Activated CD8-positive, alpha-beta memory T cell treated with anti-CD3 and anti-CD28 coated beads, Interleukin-2, amount 10 ng/mL, durations not matched to agents 7 days and 5 days (primary cell): ENCODE data around the gene EXOSC3. TPM values are rescaled to one million over a fixed set of nuclear protein-coding genes. Genes with fewer than 3 reads are reported as not detected.
A peak's percentile ranks its signal among the peaks of the same experiment; 100 is the strongest.

Experiments used
- ATAC-seq: fragments of 150-1000 bp; cut with Tn5 transposase; one replicate; pipeline ENCODE4 v1.10.0; 2021; ENCODE audit warnings: moderate library complexity
- CTCF ChIA-PET: fragments of 350-600 bp; sonication (Branson Sonifier 250); formaldehyde crosslinking; loops from one replicate; lab custom pipeline; 2021; ENCODE audit warnings: antibody characterized with exemption; lab: Charles Lee
- DNase-seq: peaks from one replicate; pipeline ENCODE4 v3.0.0-alpha.2; 2020
- H3K27ac Mint-ChIP-seq: one replicate; pipeline ENCODE4 v1.8.0; 2021; ENCODE audit warnings: mild to moderate bottlenecking, mixed read lengths
- H3K27me3 Mint-ChIP-seq: one replicate; pipeline ENCODE4 v1.8.0; 2021; ENCODE audit warnings: mixed read lengths
- H3K36me3 Mint-ChIP-seq: one replicate; pipeline ENCODE4 v1.8.0; 2021; ENCODE audit warnings: mild to moderate bottlenecking, mixed read lengths
- H3K4me1 Mint-ChIP-seq: one replicate; pipeline ENCODE4 v1.8.0; 2021; ENCODE audit warnings: mixed read lengths
- H3K4me3 Mint-ChIP-seq: one replicate; pipeline ENCODE4 v1.8.0; 2021; ENCODE audit warnings: mild to moderate bottlenecking, moderate library complexity, mixed read lengths
- H3K9me3 Mint-ChIP-seq: one replicate; pipeline ENCODE4 v1.8.0; 2022; ENCODE audit warnings: low read depth, mixed read lengths
- total RNA-seq, 2 experiments: library from RNA; stranded (reverse); gene quantifications; one replicate each; pipeline ENCODE4 v1.2.3, GENCODE V29; 2021

EXOSC3 gene
- total RNA-seq, 2 experiments from 2014 or later = 88.1 to 98.7 TPM

GRCh38 chr9:37800631-37801286 is 15.9 kb upstream of the EXOSC3 start, which contains the start of gene DCAF10:
TSS of gene DCAF10 (plus strand) at chr9:37800797. CDS start at chr9:37800867, 70 bp downstream.
- Mint-ChIP-seq H3K4me3 (peak within 1 kb of the TSS; percentile 96), H3K27ac (peak within 1 kb of the TSS; percentile 82), H3K9me3 (no peaks in the 10 kb centered on the region), H3K27me3 (no peaks in the 10 kb centered on the region), H3K4me1 (peaks cover 41% of the 10 kb centered on the region), H3K36me3 (peaks cover 13% of the 10 kb centered on the region)
- CTCF ChIA-PET = interaction anchor here (1.5 kb wide), 1 partner anchor 16 kb away, joined by 5 read pairs; the partner anchor contains the start of gene EXOSC3
- DNase-seq (peak; percentile 89), ATAC-seq (peak; percentile 83)

- Mint-ChIP-seq H3K27me3 (no peaks in the 10 kb centered on the region), H3K4me3 (peak overlapping the region; percentile 96), H3K27ac (peak overlapping the region; percentile 82), H3K36me3 (peaks cover 13% of the 10 kb centered on the region), H3K9me3 (no peaks in the 10 kb centered on the region), H3K4me1 (peaks cover 39% of the 10 kb centered on the region)
- DNase-seq (no peak), ATAC-seq (no peak)
- CTCF ChIA-PET = interaction anchor here (3.4 kb wide), 1 partner anchor 13 kb away, joined by 19 read pairs; the partner anchor contains the start of gene EXOSC3
These were observed 13.8 kb upstream of the EXOSC3 start for GRCh38 chr9:37798677-37799076.

- CTCF ChIA-PET = no interaction called here
- Mint-ChIP-seq H3K36me3 (peaks cover 12% of the 10 kb centered on the region), H3K4me1 (peaks cover 28% of the 10 kb centered on the region), H3K4me3 (no peak overlapping the region), H3K27ac (no peak overlapping the region), H3K27me3 (no peaks in the 10 kb centered on the region), H3K9me3 (no peaks in the 10 kb centered on the region)
- ATAC-seq (no peak), DNase-seq (no peak)
These were observed 11.4 kb upstream of the EXOSC3 start for GRCh38 chr9:37796232-37796631.

- ATAC-seq = no peak
- no peak overlapping the region for H3K4me3 Mint-ChIP-seq
- CTCF ChIA-PET = no interaction called here
These were observed 7.3 kb upstream of the EXOSC3 start for GRCh38 chr9:37792122-37792521.

GRCh38 chr9:37790096-37790495 is 5.2 kb upstream of the EXOSC3 start:
- no peaks in the 10 kb centered on the region for H3K9me3 Mint-ChIP-seq
- no peak for DNase-seq
- H3K36me3 Mint-ChIP-seq = peaks cover 9% of the 10 kb centered on the region
- CTCF ChIA-PET = no interaction called here
- no peak for ATAC-seq
- H3K4me1 Mint-ChIP-seq = peaks cover 14% of the 10 kb centered on the region
- H3K27ac Mint-ChIP-seq = no peak overlapping the region
- H3K27me3 Mint-ChIP-seq = no peaks in the 10 kb centered on the region
- H3K4me3 Mint-ChIP-seq = no peak overlapping the region

More at GRCh38 chr9:37792122-37792521, 7.3 kb upstream of the EXOSC3 start:
- H3K27me3 Mint-ChIP-seq = no peaks in the 10 kb centered on the region
- peaks cover 11% of the 10 kb centered on the region for H3K36me3 Mint-ChIP-seq
- H3K4me1 Mint-ChIP-seq = peaks cover 10% of the 10 kb centered on the region
- no peak overlapping the region for H3K27ac Mint-ChIP-seq
- DNase-seq = no peak
- H3K9me3 Mint-ChIP-seq = no peaks in the 10 kb centered on the region

- Mint-ChIP-seq H3K27ac (no peak overlapping the region), H3K36me3 (peaks cover 12% of the 10 kb centered on the region), H3K9me3 (no peaks in the 10 kb centered on the region), H3K4me1 (peaks cover 21% of the 10 kb centered on the region), H3K27me3 (no peaks in the 10 kb centered on the region), H3K4me3 (no peak overlapping the region)
- CTCF ChIA-PET = no interaction called here
- ATAC-seq = no peak
- DNase-seq = no peak
These were observed 3.5 kb upstream of the EXOSC3 start for GRCh38 chr9:37788332-37788731.

GRCh38 chr9:37787059-37787458 is 2.2 kb upstream of the EXOSC3 start:
- Mint-ChIP-seq H3K9me3 (no peaks in the 10 kb centered on the region), H3K27ac (no peak overlapping the region), H3K4me3 (no peak overlapping the region), H3K4me1 (peaks cover 32% of the 10 kb centered on the region), H3K36me3 (peaks cover 23% of the 10 kb centered on the region), H3K27me3 (no peaks in the 10 kb centered on the region)
- no peak for ATAC-seq
- CTCF ChIA-PET = interaction anchor here (1.2 to 2.9 kb wide), 2 partner anchors 8 to 11 kb away, joined by 3 to 19 read pairs; no protein-coding TSS in a partner anchor
- DNase-seq = peak; percentile 42

- Mint-ChIP-seq H3K4me3 (peak overlapping the region; percentile 96), H3K27me3 (no peaks in the 10 kb centered on the region), H3K4me1 (peaks cover 38% of the 10 kb centered on the region), H3K36me3 (peaks cover 32% of the 10 kb centered on the region), H3K27ac (peak overlapping the region; percentile 97), H3K9me3 (no peaks in the 10 kb centered on the region)
- CTCF ChIA-PET = interaction anchor here (1.2 to 2.9 kb wide), 4 partner anchors 9 to 35 kb away, joined by 3 to 19 read pairs (median 4); no protein-coding TSS in a partner anchor
- peak; percentile 12 for ATAC-seq
- no peak for DNase-seq
These were observed 611 bp downstream of the EXOSC3 start for GRCh38 chr9:37784291-37784615.

GRCh38 chr9:37778534-37778933 is 6.3 kb downstream of the EXOSC3 start:
- ATAC-seq (no peak), DNase-seq (no peak)
- CTCF ChIA-PET = interaction anchor here (1.4 kb wide), 1 partner anchor 16 kb away, joined by 3 read pairs; no protein-coding TSS in a partner anchor
- Mint-ChIP-seq H3K27ac (no peak overlapping the region), H3K9me3 (no peaks in the 10 kb centered on the region), H3K36me3 (peaks cover 59% of the 10 kb centered on the region), H3K4me1 (peaks cover 26% of the 10 kb centered on the region), H3K27me3 (no peaks in the 10 kb centered on the region), H3K4me3 (no peak overlapping the region)

GRCh38 chr9:37776328-37776727 is 8.5 kb downstream of the EXOSC3 start:
- H3K4me1 Mint-ChIP-seq = peaks cover 6% of the 10 kb centered on the region
- no peaks in the 10 kb centered on the region for H3K27me3 Mint-ChIP-seq
- CTCF ChIA-PET = no interaction called here
- ATAC-seq (no peak), DNase-seq (no peak)
- H3K4me3 Mint-ChIP-seq = no peak overlapping the region
- H3K27ac Mint-ChIP-seq = no peak overlapping the region
- no peaks in the 10 kb centered on the region for H3K9me3 Mint-ChIP-seq
- H3K36me3 Mint-ChIP-seq = peaks cover 51% of the 10 kb centered on the region

- Mint-ChIP-seq H3K27me3 (no peaks in the 10 kb centered on the region), H3K9me3 (no peaks in the 10 kb centered on the region), H3K27ac (no peak overlapping the region), H3K36me3 (peaks cover 42% of the 10 kb centered on the region), H3K4me1 (no peaks in the 10 kb centered on the region), H3K4me3 (no peak overlapping the region)
- DNase-seq (no peak), ATAC-seq (no peak)
- CTCF ChIA-PET = interaction anchor here (1.3 kb wide), 1 partner anchor 10 kb away, joined by 4 read pairs; the partner anchor contains the start of gene EXOSC3
These were observed 9.5 kb downstream of the EXOSC3 start for GRCh38 chr9:37775216-37775919.

- Mint-ChIP-seq H3K9me3 (no peaks in the 10 kb centered on the region), H3K27ac (no peak overlapping the region), H3K4me3 (no peak overlapping the region), H3K36me3 (peaks cover 36% of the 10 kb centered on the region), H3K27me3 (no peaks in the 10 kb centered on the region), H3K4me1 (no peaks in the 10 kb centered on the region)
- no peak for ATAC-seq
- no peak for DNase-seq
- CTCF ChIA-PET = interaction anchor here (1.1 kb wide), 1 partner anchor 10 kb away, joined by 4 read pairs; no protein-coding TSS in a partner anchor
These were observed 14.9 kb downstream of the EXOSC3 start for GRCh38 chr9:37769995-37770394.

- H3K9me3 Mint-ChIP-seq = no peaks in the 10 kb centered on the region
- ATAC-seq = no peak
- DNase-seq = no peak
- no peaks in the 10 kb centered on the region for H3K4me1 Mint-ChIP-seq
- H3K27me3 Mint-ChIP-seq = no peaks in the 10 kb centered on the region
- H3K4me3 Mint-ChIP-seq = no peak overlapping the region
- peak overlapping the region; percentile 7 for H3K27ac Mint-ChIP-seq
- CTCF ChIA-PET = interaction anchor here (1.1 kb wide), 1 partner anchor 9 kb away, joined by 4 read pairs; no protein-coding TSS in a partner anchor
- H3K36me3 Mint-ChIP-seq = peaks cover 37% of the 10 kb centered on the region
These were observed 15.6 kb downstream of the EXOSC3 start for GRCh38 chr9:37769306-37769705.
